Measurements from ENCODE around the gene SLC8A3. TPM values are rescaled to one million over a fixed set of nuclear protein-coding genes. Genes with fewer than 3 reads are reported as not detected.
A peak's percentile ranks its signal among the peaks of the same experiment; 100 is the strongest.

The SLC8A3 gene
- total and polyA plus RNA-seq, 2 of the 13 experiments (the other 11 are each of a cell fraction or from before 2014, with no cell fraction given) = 0.01 to 0.02 TPM

DNA sequence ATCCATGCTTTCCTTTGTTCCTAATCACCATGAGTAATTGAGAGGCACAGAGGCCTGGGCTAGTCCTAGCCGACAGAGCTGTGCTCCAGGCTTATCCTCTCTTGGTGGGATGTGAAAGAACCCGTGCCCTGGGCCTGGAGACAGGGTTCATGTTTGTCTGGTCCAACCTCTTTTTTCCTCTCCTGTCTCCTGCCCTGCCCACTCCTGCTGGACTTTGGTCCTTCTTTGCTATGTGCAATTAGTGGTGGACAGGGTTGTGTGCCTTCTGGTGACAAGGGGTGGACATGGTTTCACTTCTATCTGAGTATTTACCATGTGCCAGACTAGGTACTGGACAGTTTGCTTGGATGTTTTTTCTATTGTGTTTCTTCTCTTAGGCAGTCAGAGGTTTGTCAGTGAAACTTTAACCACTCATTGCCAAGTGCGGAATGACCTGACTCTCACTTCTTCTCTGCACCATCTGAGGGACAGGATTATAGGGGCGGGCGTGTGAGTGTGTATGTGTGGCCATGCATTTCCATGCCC, 183.4 kb downstream of the SLC8A3 start (continued):
- TF ChIP-seq, protein P1, sequence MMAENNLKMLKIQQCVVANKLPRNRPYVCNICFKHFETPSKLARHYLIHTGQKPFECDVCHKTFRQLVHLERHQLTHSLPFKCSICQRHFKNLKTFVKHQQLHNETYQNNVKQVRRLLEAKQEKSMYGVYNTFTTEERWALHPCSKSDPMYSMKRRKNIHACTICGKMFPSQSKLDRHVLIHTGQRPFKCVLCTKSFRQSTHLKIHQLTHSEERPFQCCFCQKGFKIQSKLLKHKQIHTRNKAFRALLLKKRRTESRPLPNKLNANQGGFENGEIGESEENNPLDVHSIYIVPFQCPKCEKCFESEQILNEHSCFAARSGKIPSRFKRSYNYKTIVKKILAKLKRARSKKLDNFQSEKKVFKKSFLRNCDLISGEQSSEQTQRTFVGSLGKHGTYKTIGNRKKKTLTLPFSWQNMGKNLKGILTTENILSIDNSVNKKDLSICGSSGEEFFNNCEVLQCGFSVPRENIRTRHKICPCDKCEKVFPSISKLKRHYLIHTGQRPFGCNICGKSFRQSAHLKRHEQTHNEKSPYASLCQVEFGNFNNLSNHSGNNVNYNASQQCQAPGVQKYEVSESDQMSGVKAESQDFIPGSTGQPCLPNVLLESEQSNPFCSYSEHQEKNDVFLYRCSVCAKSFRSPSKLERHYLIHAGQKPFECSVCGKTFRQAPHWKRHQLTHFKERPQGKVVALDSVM (CRISPR knock-in tag; IDR thresholded peaks at IDR 0.05) = no peak
- TF ChIP-seq ZFP41 (CRISPR knock-in tag; IDR thresholded peaks at IDR 0.05; ENCODE audit: borderline replicate concordance) (no peak), CHCHD3 (CRISPR knock-in tag; IDR thresholded peaks at IDR 0.05) (no peak), REL (CRISPR knock-in tag; conservative IDR thresholded peaks at IDR 0.05) (no peak), CEBPG (CRISPR knock-in tag; IDR thresholded peaks at IDR 0.05) (peak; percentile 82), EHMT2 (IDR thresholded peaks at IDR 0.05; ENCODE audit: borderline replicate concordance, low read depth, low read length) (no peak; the same call in 1 of the 2 replicates), HMG20A (CRISPR knock-in tag; IDR thresholded peaks at IDR 0.05; ENCODE audit: borderline replicate concordance) (peak; percentile 71; the same call in 1 of the 2 replicates), ZNF205 (CRISPR knock-in tag; IDR thresholded peaks at IDR 0.05) (0 out of 2 replicates have a peak, but pooled peaks have one; percentile 35), ZFP37 (CRISPR knock-in tag; IDR thresholded peaks at IDR 0.05; ENCODE audit: borderline replicate concordance) (0 out of 2 replicates have a peak, but pooled peaks have one; percentile 11), ZKSCAN8 (CRISPR knock-in tag; IDR thresholded peaks at IDR 0.05; ENCODE audit: borderline replicate concordance) (peak; percentile 58; the same call in 1 of the 2 replicates), ZNF264 (CRISPR knock-in tag; IDR thresholded peaks at IDR 0.05) (peak; percentile 99), HCFC1 (IDR thresholded peaks at IDR 0.05; ENCODE audit: low read depth, low read length) (no peak)
- TF ChIP-seq, protein P2, sequence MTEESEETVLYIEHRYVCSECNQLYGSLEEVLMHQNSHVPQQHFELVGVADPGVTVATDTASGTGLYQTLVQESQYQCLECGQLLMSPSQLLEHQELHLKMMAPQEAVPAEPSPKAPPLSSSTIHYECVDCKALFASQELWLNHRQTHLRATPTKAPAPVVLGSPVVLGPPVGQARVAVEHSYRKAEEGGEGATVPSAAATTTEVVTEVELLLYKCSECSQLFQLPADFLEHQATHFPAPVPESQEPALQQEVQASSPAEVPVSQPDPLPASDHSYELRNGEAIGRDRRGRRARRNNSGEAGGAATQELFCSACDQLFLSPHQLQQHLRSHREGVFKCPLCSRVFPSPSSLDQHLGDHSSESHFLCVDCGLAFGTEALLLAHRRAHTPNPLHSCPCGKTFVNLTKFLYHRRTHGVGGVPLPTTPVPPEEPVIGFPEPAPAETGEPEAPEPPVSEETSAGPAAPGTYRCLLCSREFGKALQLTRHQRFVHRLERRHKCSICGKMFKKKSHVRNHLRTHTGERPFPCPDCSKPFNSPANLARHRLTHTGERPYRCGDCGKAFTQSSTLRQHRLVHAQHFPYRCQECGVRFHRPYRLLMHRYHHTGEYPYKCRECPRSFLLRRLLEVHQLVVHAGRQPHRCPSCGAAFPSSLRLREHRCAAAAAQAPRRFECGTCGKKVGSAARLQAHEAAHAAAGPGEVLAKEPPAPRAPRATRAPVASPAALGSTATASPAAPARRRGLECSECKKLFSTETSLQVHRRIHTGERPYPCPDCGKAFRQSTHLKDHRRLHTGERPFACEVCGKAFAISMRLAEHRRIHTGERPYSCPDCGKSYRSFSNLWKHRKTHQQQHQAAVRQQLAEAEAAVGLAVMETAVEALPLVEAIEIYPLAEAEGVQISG (CRISPR knock-in tag; IDR thresholded peaks at IDR 0.05) = peak; percentile 57
- TF ChIP-seq, protein P3, sequence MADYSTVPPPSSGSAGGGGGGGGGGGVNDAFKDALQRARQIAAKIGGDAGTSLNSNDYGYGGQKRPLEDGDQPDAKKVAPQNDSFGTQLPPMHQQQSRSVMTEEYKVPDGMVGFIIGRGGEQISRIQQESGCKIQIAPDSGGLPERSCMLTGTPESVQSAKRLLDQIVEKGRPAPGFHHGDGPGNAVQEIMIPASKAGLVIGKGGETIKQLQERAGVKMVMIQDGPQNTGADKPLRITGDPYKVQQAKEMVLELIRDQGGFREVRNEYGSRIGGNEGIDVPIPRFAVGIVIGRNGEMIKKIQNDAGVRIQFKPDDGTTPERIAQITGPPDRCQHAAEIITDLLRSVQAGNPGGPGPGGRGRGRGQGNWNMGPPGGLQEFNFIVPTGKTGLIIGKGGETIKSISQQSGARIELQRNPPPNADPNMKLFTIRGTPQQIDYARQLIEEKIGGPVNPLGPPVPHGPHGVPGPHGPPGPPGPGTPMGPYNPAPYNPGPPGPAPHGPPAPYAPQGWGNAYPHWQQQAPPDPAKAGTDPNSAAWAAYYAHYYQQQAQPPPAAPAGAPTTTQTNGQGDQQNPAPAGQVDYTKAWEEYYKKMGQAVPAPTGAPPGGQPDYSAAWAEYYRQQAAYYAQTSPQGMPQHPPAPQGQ (CRISPR knock-in tag; IDR thresholded peaks at IDR 0.05; ENCODE audit: borderline replicate concordance) = no peak
- TF ChIP-seq, protein P4, sequence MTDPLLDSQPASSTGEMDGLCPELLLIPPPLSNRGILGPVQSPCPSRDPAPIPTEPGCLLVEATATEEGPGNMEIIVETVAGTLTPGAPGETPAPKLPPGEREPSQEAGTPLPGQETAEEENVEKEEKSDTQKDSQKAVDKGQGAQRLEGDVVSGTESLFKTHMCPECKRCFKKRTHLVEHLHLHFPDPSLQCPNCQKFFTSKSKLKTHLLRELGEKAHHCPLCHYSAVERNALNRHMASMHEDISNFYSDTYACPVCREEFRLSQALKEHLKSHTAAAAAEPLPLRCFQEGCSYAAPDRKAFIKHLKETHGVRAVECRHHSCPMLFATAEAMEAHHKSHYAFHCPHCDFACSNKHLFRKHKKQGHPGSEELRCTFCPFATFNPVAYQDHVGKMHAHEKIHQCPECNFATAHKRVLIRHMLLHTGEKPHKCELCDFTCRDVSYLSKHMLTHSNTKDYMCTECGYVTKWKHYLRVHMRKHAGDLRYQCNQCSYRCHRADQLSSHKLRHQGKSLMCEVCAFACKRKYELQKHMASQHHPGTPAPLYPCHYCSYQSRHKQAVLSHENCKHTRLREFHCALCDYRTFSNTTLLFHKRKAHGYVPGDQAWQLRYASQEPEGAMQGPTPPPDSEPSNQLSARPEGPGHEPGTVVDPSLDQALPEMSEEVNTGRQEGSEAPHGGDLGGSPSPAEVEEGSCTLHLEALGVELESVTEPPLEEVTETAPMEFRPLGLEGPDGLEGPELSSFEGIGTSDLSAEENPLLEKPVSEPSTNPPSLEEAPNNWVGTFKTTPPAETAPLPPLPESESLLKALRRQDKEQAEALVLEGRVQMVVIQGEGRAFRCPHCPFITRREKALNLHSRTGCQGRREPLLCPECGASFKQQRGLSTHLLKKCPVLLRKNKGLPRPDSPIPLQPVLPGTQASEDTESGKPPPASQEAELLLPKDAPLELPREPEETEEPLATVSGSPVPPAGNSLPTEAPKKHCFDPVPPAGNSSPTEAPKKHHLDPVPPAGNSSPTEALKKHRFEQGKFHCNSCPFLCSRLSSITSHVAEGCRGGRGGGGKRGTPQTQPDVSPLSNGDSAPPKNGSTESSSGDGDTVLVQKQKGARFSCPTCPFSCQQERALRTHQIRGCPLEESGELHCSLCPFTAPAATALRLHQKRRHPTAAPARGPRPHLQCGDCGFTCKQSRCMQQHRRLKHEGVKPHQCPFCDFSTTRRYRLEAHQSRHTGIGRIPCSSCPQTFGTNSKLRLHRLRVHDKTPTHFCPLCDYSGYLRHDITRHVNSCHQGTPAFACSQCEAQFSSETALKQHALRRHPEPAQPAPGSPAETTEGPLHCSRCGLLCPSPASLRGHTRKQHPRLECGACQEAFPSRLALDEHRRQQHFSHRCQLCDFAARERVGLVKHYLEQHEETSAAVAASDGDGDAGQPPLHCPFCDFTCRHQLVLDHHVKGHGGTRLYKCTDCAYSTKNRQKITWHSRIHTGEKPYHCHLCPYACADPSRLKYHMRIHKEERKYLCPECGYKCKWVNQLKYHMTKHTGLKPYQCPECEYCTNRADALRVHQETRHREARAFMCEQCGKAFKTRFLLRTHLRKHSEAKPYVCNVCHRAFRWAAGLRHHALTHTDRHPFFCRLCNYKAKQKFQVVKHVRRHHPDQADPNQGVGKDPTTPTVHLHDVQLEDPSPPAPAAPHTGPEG (CRISPR knock-in tag; IDR thresholded peaks at IDR 0.05) = no peak
- TF ChIP-seq, protein P5, sequence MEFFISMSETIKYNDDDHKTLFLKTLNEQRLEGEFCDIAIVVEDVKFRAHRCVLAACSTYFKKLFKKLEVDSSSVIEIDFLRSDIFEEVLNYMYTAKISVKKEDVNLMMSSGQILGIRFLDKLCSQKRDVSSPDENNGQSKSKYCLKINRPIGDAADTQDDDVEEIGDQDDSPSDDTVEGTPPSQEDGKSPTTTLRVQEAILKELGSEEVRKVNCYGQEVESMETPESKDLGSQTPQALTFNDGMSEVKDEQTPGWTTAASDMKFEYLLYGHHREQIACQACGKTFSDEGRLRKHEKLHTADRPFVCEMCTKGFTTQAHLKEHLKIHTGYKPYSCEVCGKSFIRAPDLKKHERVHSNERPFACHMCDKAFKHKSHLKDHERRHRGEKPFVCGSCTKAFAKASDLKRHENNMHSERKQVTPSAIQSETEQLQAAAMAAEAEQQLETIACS (CRISPR knock-in tag; IDR thresholded peaks at IDR 0.05) = no peak
